Ishikawa (cell line): ENCODE data around the gene ZNF341.

Source experiments
- REST ChIP-seq: IDR thresholded peaks from 2 replicates; pipeline ENCODE4 v1.6.1; 2012; ENCODE audit warnings: low read depth, mild to moderate bottlenecking
- TAF1 ChIP-seq: IDR thresholded peaks from 2 replicates; pipeline ENCODE4 v1.6.1; 2012; ENCODE audit warnings: low read depth, mild to moderate bottlenecking
- TCF12 ChIP-seq: IDR thresholded peaks from 2 replicates; pipeline ENCODE4 v1.6.1; 2012; ENCODE audit warnings: low read depth
- YY1 ChIP-seq: IDR thresholded peaks from 2 replicates; pipeline ENCODE4 v1.6.1; 2012; ENCODE audit warnings: low read depth
- ZBTB7A ChIP-seq: IDR thresholded peaks from 2 replicates; pipeline ENCODE4 v1.6.1; 2012; ENCODE audit warnings: low read depth

GRCh38 chr20:33751775-33752174 is 20.0 kb downstream of the ZNF341 start:
- TF ChIP-seq TAF1 (no peak), REST (no peak), ZBTB7A (no peak), YY1 (no peak), TCF12 (no peak)
